H1 (cell line): ENCODE measurements around the gene SIK3. TPM values are rescaled to one million over a fixed set of nuclear protein-coding genes. Genes with fewer than 3 reads are reported as not detected.
A peak's percentile ranks its signal among the peaks of the same experiment; 100 is the strongest.

Experiments used
- CTCF ChIA-PET: fragments of 300-600 bp; sonication (Branson Sonifier 250); formaldehyde crosslinking; loops from one replicate; lab custom pipeline; 2021; ENCODE audit not compliant: partially characterized antibody; lab: Charles Lee
- POLR2A ChIA-PET: fragments of 300-600 bp; sonication (Branson Sonifier 250); formaldehyde crosslinking; loops from one replicate; lab custom pipeline; 2021; ENCODE audit warnings: inconsistent platforms; ENCODE audit not compliant: partially characterized antibody; lab: Charles Lee
- DNase-seq, 2 experiments: peaks; one replicate each; pipeline versions ENCODE4 v3.0.0 to v3.0.0-alpha.2; 2010 to 2022; ENCODE audit warnings: low spot score in 2 of 2, low read depth in 1 of 2, mixed read lengths in 1 of 2
- FAIRE-seq: peaks from 2 replicates; lab custom pipeline; 2011; peaks lifted over from hg19 to GRCh38; lab: Jason Lieb, UNC
- H2AFZ ChIP-seq: 2 replicates; pipeline ENCODE4 v1.8.1; 2012; ENCODE audit warnings: low read length, inconsistent platforms
- H2AK5ac ChIP-seq: 2 replicates; pipeline ENCODE4 v1.6.1; 2013; ENCODE audit warnings: low read depth, low read length
- H2BK120ac ChIP-seq: replicated peaks from 2 replicates; pipeline ENCODE3; 2013; ENCODE audit warnings: low read depth, low read length, inconsistent platforms
- H2BK12ac ChIP-seq: 2 replicates; pipeline ENCODE4 v1.6.1; 2013; ENCODE audit warnings: low read depth, low read length
- H2BK15ac ChIP-seq: 2 replicates; pipeline ENCODE4 v1.6.1; 2013; ENCODE audit warnings: low read length
- H2BK20ac ChIP-seq: 2 replicates; pipeline ENCODE4 v1.6.1; 2013; ENCODE audit warnings: low read length
- H2BK5ac ChIP-seq: 2 replicates; pipeline ENCODE4 v1.6.1; 2013; ENCODE audit warnings: low read depth, low read length
- H3K14ac ChIP-seq: 2 replicates; pipeline ENCODE4 v1.6.1; 2013; ENCODE audit warnings: inconsistent platforms; ENCODE audit not compliant: insufficient read length
- H3K18ac ChIP-seq: 2 replicates; pipeline ENCODE4 v1.6.1; 2013; ENCODE audit warnings: low read length; ENCODE audit errors: extremely low read depth
- H3K23ac ChIP-seq: 2 replicates; pipeline ENCODE4 v1.6.1; 2013; ENCODE audit warnings: inconsistent platforms; ENCODE audit not compliant: insufficient read length
- H3K23me2 ChIP-seq: 2 replicates; pipeline ENCODE4 v1.6.1; 2013; ENCODE audit warnings: low read depth, low read length
- H3K27ac ChIP-seq: 2 replicates; pipeline ENCODE4 v1.6.1; 2011; ENCODE audit warnings: low read depth, low read length, inconsistent platforms
- H3K27me3 ChIP-seq, 4 experiments: replicated peaks in 1 of 4; 1 replicate in 1 of 4; 2 replicates in 3 of 4; pipeline versions ENCODE4 v1.6.1 to v1.8.1; 2011 to 2013; ENCODE audit warnings: low read length in 3 of 4, mild to moderate bottlenecking in 3 of 4, inconsistent platforms in 2 of 4, mixed read lengths in 2 of 4, moderate library complexity in 1 of 4; ENCODE audit not compliant: control insufficient read depth in 3 of 4, insufficient read depth in 3 of 4; ENCODE audit errors: extremely low read depth in 1 of 4
- H3K36me3 ChIP-seq, 4 experiments: 2 replicates each; pipeline versions ENCODE4 v1.6.1 to v1.8.1; 2011 to 2013; ENCODE audit warnings: mild to moderate bottlenecking in 4 of 4, low read length in 3 of 4, moderate library complexity in 2 of 4, control low read depth in 1 of 4, inconsistent platforms in 1 of 4; ENCODE audit not compliant: insufficient read depth in 4 of 4, control insufficient read depth in 2 of 4
- H3K4ac ChIP-seq: replicated peaks from 2 replicates; pipeline ENCODE3; 2013; ENCODE audit warnings: low read length, low read depth, mixed read lengths, inconsistent platforms; ENCODE audit not compliant: insufficient read length
- H3K4me1 ChIP-seq, 4 experiments: replicated peaks in 1 of 4; 1 replicate in 1 of 4; 2 replicates in 3 of 4; pipeline versions ENCODE4 v1.6.1 to v1.8.1; 2011 to 2013; ENCODE audit warnings: low read length in 3 of 4, inconsistent platforms in 2 of 4, mixed read lengths in 1 of 4; ENCODE audit not compliant: insufficient read depth in 4 of 4, control insufficient read depth in 3 of 4
- H3K4me2 ChIP-seq, 2 experiments: 2 replicates each; pipeline versions ENCODE4 v1.6.1 to v1.8.1; 2011 to 2013; ENCODE audit warnings: low read depth in 2 of 2, low read length in 2 of 2, control low read depth in 1 of 2, inconsistent platforms in 1 of 2, mild to moderate bottlenecking in 1 of 2; ENCODE audit not compliant: insufficient read depth in 1 of 2
- H3K4me3 ChIP-seq, 4 experiments: fragments of 200-600, 300-600 bp in 1 of 4; sonication (generic), shearing (Covaris generic), sonication (Bioruptor Twin) in 1 of 4; 2 replicates each; pipeline versions ENCODE4 v1.5.1 to v1.8.1; 2011 to 2016; ENCODE audit warnings: low read length in 4 of 4, low read depth in 3 of 4, control low read depth in 2 of 4, inconsistent platforms in 2 of 4, mild to moderate bottlenecking in 2 of 4, mixed read lengths in 1 of 4, moderate library complexity in 1 of 4; ENCODE audit not compliant: insufficient read depth in 2 of 4; ENCODE audit errors: extremely low read depth in 1 of 4
- H3K56ac ChIP-seq: replicated peaks from 2 replicates; pipeline ENCODE3; 2013; ENCODE audit warnings: low read depth, mild to moderate bottlenecking, mixed read lengths, low read length, inconsistent platforms; ENCODE audit not compliant: insufficient read length
- H3K79me1 ChIP-seq: 2 replicates; pipeline ENCODE4 v1.6.1; 2013; ENCODE audit warnings: low read depth, low read length, control low read depth
- H3K79me2 ChIP-seq, 2 experiments: 2 replicates each; pipeline versions ENCODE4 v1.6.1 to v1.8.1; 2012 to 2013; ENCODE audit warnings: low read length in 2 of 2, mild to moderate bottlenecking in 2 of 2, inconsistent platforms in 1 of 2; ENCODE audit not compliant: insufficient read depth in 2 of 2, control insufficient read depth in 1 of 2
- H3K9ac ChIP-seq, 4 experiments: replicated peaks in 1 of 4; 1 replicate in 1 of 4; 2 replicates in 3 of 4; pipeline versions ENCODE4 v1.6.1 to v1.8.1; 2011 to 2013; ENCODE audit warnings: low read depth in 3 of 4, low read length in 3 of 4, control low read depth in 2 of 4, mild to moderate bottlenecking in 2 of 4, moderate library complexity in 2 of 4, inconsistent platforms in 1 of 4; ENCODE audit errors: extremely low read depth in 1 of 4
- H3K9me3 ChIP-seq, 2 experiments: 2 replicates each; pipeline versions ENCODE4 v1.6.1 to v1.8.1; 2012 to 2013; ENCODE audit warnings: mild to moderate bottlenecking in 2 of 2, moderate library complexity in 2 of 2, control low read depth in 1 of 2, inconsistent platforms in 1 of 2, low read depth in 1 of 2, low read length in 1 of 2, mixed read lengths in 1 of 2; ENCODE audit not compliant: insufficient read depth in 2 of 2
- H4K20me1 ChIP-seq, 2 experiments: replicated peaks in 1 of 2; 2 replicates each; pipeline versions ENCODE3 to v1.8.1; 2011 to 2013; ENCODE audit warnings: inconsistent platforms in 2 of 2, low read length in 2 of 2, mild to moderate bottlenecking in 1 of 2; ENCODE audit not compliant: insufficient read depth in 2 of 2, control insufficient read depth in 1 of 2
- H4K5ac ChIP-seq: 2 replicates; pipeline ENCODE4 v1.6.1; 2013; ENCODE audit warnings: low read length, low read depth, mixed read lengths, inconsistent platforms; ENCODE audit not compliant: insufficient read length
- H4K8ac ChIP-seq: 2 replicates; pipeline ENCODE4 v1.8.0; 2013; ENCODE audit warnings: mild to moderate bottlenecking, moderate library complexity, low read length, inconsistent platforms; ENCODE audit not compliant: insufficient read depth; ENCODE audit errors: extremely low read depth
- H4K91ac ChIP-seq: replicated peaks from 2 replicates; pipeline ENCODE3; 2013; ENCODE audit warnings: low read length, mixed read lengths, inconsistent platforms; ENCODE audit not compliant: insufficient read length
- ATF3 ChIP-seq: IDR thresholded peaks from 2 replicates; pipeline ENCODE4 v1.6.1; 2011; ENCODE audit warnings: low read depth, mild to moderate bottlenecking, low read length; ENCODE audit not compliant: insufficient read depth
- GTF2F1 ChIP-seq: IDR thresholded peaks from 2 replicates; pipeline ENCODE4 v1.6.1; 2012; ENCODE audit warnings: low read depth, low read length, improper control_type of control experiment, borderline replicate concordance
- JUND ChIP-seq: IDR thresholded peaks from 2 replicates; pipeline ENCODE4 v1.6.1; 2011; ENCODE audit warnings: mild to moderate bottlenecking, improper control_type of control experiment, low read length
- NANOG ChIP-seq: IDR thresholded peaks from 2 replicates; pipeline ENCODE4 v1.6.1; 2011; ENCODE audit warnings: low read length, low read depth, mild to moderate bottlenecking, inconsistent platforms; ENCODE audit not compliant: insufficient read depth, poor library complexity, severe bottlenecking
- SP2 ChIP-seq: IDR thresholded peaks from 2 replicates; pipeline ENCODE4 v1.6.1; 2012; ENCODE audit warnings: mild to moderate bottlenecking, low read length, inconsistent platforms
- ZNF274 ChIP-seq: IDR thresholded peaks from 2 replicates; pipeline ENCODE4 v1.7.0; 2012; ENCODE audit warnings: low read length, borderline replicate concordance; ENCODE audit errors: extremely low read depth
- WGBS, 2 experiments: shearing (Covaris generic) in 1 of 2; methylation state at CpG; one replicate each; pipeline versions ENCODE4 v1.1.6 to v1.1.7; 2013 to 2015; ENCODE audit warnings: low lambda C conversion rate in 2 of 2, mixed read lengths in 2 of 2, inconsistent platforms in 1 of 2, low coverage in 1 of 2, missing lambda C conversion rate in 1 of 2; ENCODE audit not compliant: insufficient replicate concordance in 2 of 2, insufficient coverage in 1 of 2, insufficient read length in 1 of 2; ENCODE audit errors: extremely low coverage in 1 of 2, missing lambda C conversion rate in 1 of 2; 5-methylcytosine and 5-hydroxymethylcytosine counted together
- polyA plus RNA-seq, 7 experiments: library from polyadenylated mRNA; depleted of rRNA in 3 of 7; stranded (reverse) in 5 of 7; unstranded in 2 of 7; fragments of >200 nt in 5 of 7; fragments of 200-250 nt in 2 of 7; gene quantifications; 1 replicate in 5 of 7; 2 replicates in 1 of 7; 4 replicates in 1 of 7; pipeline versions ENCODE4 v1.2.1 to v1.2.3, GENCODE V29; 2011 to 2013; ENCODE audit warnings: missing spikeins in 2 of 7, mixed read lengths in 2 of 7
- total RNA-seq: library from RNA; stranded (reverse); fragmentation: NEBNext Ultra II Directional; extraction: Animal tissue kit (Norgen Biotek cat#: 25700); gene quantifications from 2 replicates; pipeline ENCODE4 v1.2.1, GENCODE V29; 2021

SIK3 gene
- total and polyA plus RNA-seq, 2 of the 8 experiments (the other 6 are each of a cell fraction or from before 2014, with no cell fraction given) = 19.9 to 32.1 TPM

- H4K91ac ChIP-seq = no peak overlapping the region
- DNase-seq = no peak
- H4K5ac ChIP-seq = no peak overlapping the region
- H2BK120ac ChIP-seq = no peak overlapping the region
- no peak overlapping the region for H3K9ac ChIP-seq
- H2BK5ac ChIP-seq = no peak overlapping the region
- H3K18ac ChIP-seq = no peak overlapping the region
- H3K4me1 ChIP-seq = peaks cover 5 to 15% (median 10%) of the 10 kb centered on the region in 4 experiments; a peak in 6 of 7 replicates
- H3K79me2 ChIP-seq = peaks cover 14 to 70% of the 10 kb centered on the region in 2 experiments
- FAIRE-seq = no peak
- peak overlapping the region in 1 of 4 experiments; percentile 95; a peak in 1 of 8 replicates for H3K4me3 ChIP-seq
- 74% methylated on average over 9 of the region's 9 CpGs; no CpG with 5 or more reads in 1 of the 2 experiments for WGBS, 2 experiments
- no peak overlapping the region for H2BK15ac ChIP-seq
- peaks cover 4% of the 10 kb centered on the region for H3K79me1 ChIP-seq
- H2BK20ac ChIP-seq = no peak overlapping the region
- no peak overlapping the region for H4K8ac ChIP-seq
- H3K27me3 ChIP-seq = no peaks in the 10 kb centered on the region
- no peak overlapping the region for H2BK12ac ChIP-seq
- no peak overlapping the region for H3K4ac ChIP-seq
- H3K9me3 ChIP-seq = no peaks in the 10 kb centered on the region
- H2AFZ ChIP-seq = no peak overlapping the region
- H3K23ac ChIP-seq = no peak overlapping the region
- POLR2A ChIA-PET = interaction anchor here (0.6 to 3.1 kb wide), 4 partner anchors 10 to 207 kb away, joined by 3 to 9 read pairs (median 4); partner anchors contain the start of gene PAFAH1B2
- no peaks in the 10 kb centered on the region; a peak in 1 of 8 replicates for H3K36me3 ChIP-seq
- H3K14ac ChIP-seq = no peak overlapping the region
- no peak overlapping the region for H2AK5ac ChIP-seq
- H3K4me2 ChIP-seq = peak overlapping the region; percentile 55 to 84; a peak in 3 of 4 replicates
- H3K56ac ChIP-seq = no peak overlapping the region
- no peaks in the 10 kb centered on the region; the same call in 1 of the 2 replicates for H3K23me2 ChIP-seq
- H3K27ac ChIP-seq = no peak overlapping the region
- CTCF ChIA-PET = interaction anchor here (0.5 to 2.6 kb wide), 14 partner anchors 10 to 233 kb away, joined by 3 to 22 read pairs (median 4); no protein-coding TSS in a partner anchor
- peaks cover 10 to 17% of the 10 kb centered on the region in 2 experiments for H4K20me1 ChIP-seq
- TF ChIP-seq SP2 (no peak), NANOG (no peak), JUND (no peak), GTF2F1 (no peak), ZNF274 (no peak), ATF3 (no peak)
Observed at GRCh38 chr11:117095284-117096161, 2.7 kb downstream of the SIK3 start.
